ENCODE data around the gene TMBIM4. TPM values are rescaled to one million over a fixed set of nuclear protein-coding genes. Genes with fewer than 3 reads are reported as not detected.

TMBIM4 gene
- total RNA-seq, 4 donors from 2014 or later, result 92.2 to 156 (median 115) TPM

DNA sequence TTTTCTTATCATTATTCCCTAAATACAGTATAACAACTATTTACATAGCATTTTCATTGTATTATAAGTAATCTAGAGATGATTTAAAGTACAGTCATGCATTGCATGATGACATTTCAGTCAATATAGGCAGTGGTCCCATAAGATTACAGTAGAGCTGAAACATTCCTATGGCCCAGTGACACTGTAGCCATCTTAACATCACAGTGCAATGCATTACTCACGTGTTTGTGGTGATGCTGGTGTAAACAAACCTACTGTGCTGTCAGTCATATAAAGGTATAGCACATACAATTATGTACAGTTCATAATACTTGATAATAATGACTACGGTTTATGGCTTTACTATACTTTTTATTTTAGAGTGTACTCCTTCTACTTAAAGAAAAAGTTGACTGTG, 52.6 kb downstream of the TMBIM4 start:
- Histone ChIP-seq H3K27me3 (no peaks in the 10 kb centered on the region), H3K4me1 (peaks cover 0 to 5% (median 0%) of the 10 kb centered on the region in 4 donors), H3K36me3 (peaks cover 0 to 18% (median 11%) of the 10 kb centered on the region in 4 donors), H3K27ac (replicated peaks in 1 of 4) (no peak overlapping the region), H3K4me3 (no peak overlapping the region), H3K9me3 (no peaks in the 10 kb centered on the region)
- intact Hi-C loops (cut with DNase I), result no loop called here
- 85% methylated on average over 2 of the region's 2 CpGs for WGBS
- TF ChIP-seq EP300 (IDR thresholded peaks at IDR 0.05) (no peak), POLR2A (IDR thresholded peaks at IDR 0.05; ENCODE audit: low read depth) (no peak), POLR2AphosphoS5 (IDR thresholded peaks at IDR 0.05) (no peak)
- TF ChIP-seq, protein P1, sequence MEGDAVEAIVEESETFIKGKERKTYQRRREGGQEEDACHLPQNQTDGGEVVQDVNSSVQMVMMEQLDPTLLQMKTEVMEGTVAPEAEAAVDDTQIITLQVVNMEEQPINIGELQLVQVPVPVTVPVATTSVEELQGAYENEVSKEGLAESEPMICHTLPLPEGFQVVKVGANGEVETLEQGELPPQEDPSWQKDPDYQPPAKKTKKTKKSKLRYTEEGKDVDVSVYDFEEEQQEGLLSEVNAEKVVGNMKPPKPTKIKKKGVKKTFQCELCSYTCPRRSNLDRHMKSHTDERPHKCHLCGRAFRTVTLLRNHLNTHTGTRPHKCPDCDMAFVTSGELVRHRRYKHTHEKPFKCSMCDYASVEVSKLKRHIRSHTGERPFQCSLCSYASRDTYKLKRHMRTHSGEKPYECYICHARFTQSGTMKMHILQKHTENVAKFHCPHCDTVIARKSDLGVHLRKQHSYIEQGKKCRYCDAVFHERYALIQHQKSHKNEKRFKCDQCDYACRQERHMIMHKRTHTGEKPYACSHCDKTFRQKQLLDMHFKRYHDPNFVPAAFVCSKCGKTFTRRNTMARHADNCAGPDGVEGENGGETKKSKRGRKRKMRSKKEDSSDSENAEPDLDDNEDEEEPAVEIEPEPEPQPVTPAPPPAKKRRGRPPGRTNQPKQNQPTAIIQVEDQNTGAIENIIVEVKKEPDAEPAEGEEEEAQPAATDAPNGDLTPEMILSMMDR (IDR thresholded peaks at IDR 0.05), result no peak
- no peak for DNase-seq (ENCODE audit: extremely low spot score)

DNA sequence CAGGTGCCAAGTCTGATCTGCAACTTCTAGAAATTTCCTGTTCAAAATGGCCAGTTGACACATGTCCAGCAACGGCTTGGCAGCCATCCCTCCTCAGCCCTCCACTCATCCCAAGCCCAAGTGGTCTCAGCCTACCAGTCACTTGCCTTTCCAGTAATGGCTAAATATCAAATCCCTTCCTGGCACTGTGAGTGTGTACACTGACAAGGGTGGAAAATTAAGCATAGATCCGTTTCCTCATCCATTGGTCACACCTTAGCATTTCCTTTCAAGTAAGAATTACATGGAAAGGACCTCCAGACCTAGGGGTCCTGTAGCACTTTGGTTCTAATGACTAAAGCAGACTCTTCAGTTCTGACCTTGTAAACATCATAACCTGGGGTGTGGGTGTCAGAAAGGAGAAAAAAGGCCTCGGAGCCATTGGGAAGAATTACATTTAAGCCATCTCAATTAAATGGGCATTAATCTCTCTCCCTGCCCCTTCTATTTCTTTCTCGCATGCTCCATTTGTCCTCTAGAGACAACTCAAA, 54.7 kb downstream of the TMBIM4 start:
- Histone ChIP-seq H3K36me3 (no peaks in the 10 kb centered on the region), H3K9me3 (no peaks in the 10 kb centered on the region), H3K27ac (replicated peaks in 1 of 4) (peak overlapping the region in 2 of 4 donors; percentile 17 to 27), H3K4me3 (no peak overlapping the region), H3K4me1 (peaks cover 0 to 5% (median 0%) of the 10 kb centered on the region in 4 donors), H3K27me3 (no peaks in the 10 kb centered on the region)
- DNase-seq (ENCODE audit: extremely low spot score), result no peak
- WGBS, result 58% methylated on average over 4 of the region's 4 CpGs
- no peak for TF ChIP-seq EP300 (IDR thresholded peaks at IDR 0.05)
- no peak for TF ChIP-seq POLR2A (IDR thresholded peaks at IDR 0.05; ENCODE audit: low read depth)
- TF ChIP-seq, protein P1 (IDR thresholded peaks at IDR 0.05), result no peak
- no peak for TF ChIP-seq POLR2AphosphoS5 (IDR thresholded peaks at IDR 0.05)
- intact Hi-C loops (cut with DNase I), result no loop called here

- Histone ChIP-seq H3K4me3 (no peak overlapping the region), H3K9me3 (no peaks in the 10 kb centered on the region), H3K27me3 (no peaks in the 10 kb centered on the region), H3K4me1 (no peaks in the 10 kb centered on the region), H3K27ac (replicated peaks in 1 of 4) (no peak overlapping the region), H3K36me3 (no peaks in the 10 kb centered on the region)
- no peak for DNase-seq (ENCODE audit: extremely low spot score)
- 100% methylated on average over 1 of the region's 1 CpG for WGBS
- intact Hi-C loops (cut with DNase I), result no loop called here
- TF ChIP-seq POLR2A (IDR thresholded peaks at IDR 0.05; ENCODE audit: low read depth) (no peak), EP300 (IDR thresholded peaks at IDR 0.05) (no peak), POLR2AphosphoS5 (IDR thresholded peaks at IDR 0.05) (no peak)
- TF ChIP-seq, protein P1 (IDR thresholded peaks at IDR 0.05), result no peak
These were observed 56.3 kb downstream of the TMBIM4 start for GRCh38 chr12:66113471-66113870.

DNA sequence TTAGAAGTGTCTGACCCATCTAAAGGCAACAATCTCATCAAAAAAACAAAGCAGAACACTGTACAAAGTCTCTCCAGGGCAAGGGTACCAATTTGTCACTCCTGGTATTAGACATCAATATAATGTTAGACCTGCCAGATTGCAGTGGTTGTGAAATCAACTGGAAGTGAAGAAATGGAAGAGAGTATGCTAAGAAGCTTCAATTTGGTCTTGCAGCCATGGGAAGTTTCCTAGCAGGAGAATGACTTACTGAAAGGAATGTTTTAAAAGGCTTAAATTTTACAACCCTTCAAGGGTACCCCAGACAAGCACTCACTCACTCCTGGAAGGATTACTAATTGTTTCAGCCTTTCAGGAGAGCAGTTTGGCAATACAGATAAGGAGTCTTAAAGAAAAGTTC, 58.2 kb downstream of the TMBIM4 start:
- intact Hi-C loops (cut with DNase I), result no loop called here

More for the DNA sequence above, 58.2 kb downstream of the TMBIM4 start:
- Histone ChIP-seq H3K9me3 (no peaks in the 10 kb centered on the region), H3K27ac (replicated peaks in 1 of 4) (no peak overlapping the region), H3K36me3 (no peaks in the 10 kb centered on the region), H3K27me3 (no peaks in the 10 kb centered on the region), H3K4me1 (peaks cover 0 to 4% (median 0%) of the 10 kb centered on the region in 4 donors), H3K4me3 (no peak overlapping the region)
- DNase-seq (ENCODE audit: extremely low spot score), result no peak
- TF ChIP-seq EP300 (IDR thresholded peaks at IDR 0.05), result no peak
- TF ChIP-seq, protein P1 (IDR thresholded peaks at IDR 0.05), result no peak
- TF ChIP-seq POLR2A (IDR thresholded peaks at IDR 0.05; ENCODE audit: low read depth), result no peak
- no peak for TF ChIP-seq POLR2AphosphoS5 (IDR thresholded peaks at IDR 0.05)
